GM21723 (cell line): ENCODE results near the gene AIG1.
"Not testable (repeated sequence)": the region's sequence is repeated elsewhere in the genome, so short reads cannot be mapped to it uniquely, and the experiment has no call there.

Experiments
- ATAC-seq: cut with Tn5 transposase; IDR thresholded peaks from one replicate; pipeline ENCODE4 v1.9.1; 2021; ENCODE audit warnings: mild to moderate bottlenecking, moderate library complexity; ENCODE audit not compliant: unreplicated experiment

The AIG1 gene

DNA sequence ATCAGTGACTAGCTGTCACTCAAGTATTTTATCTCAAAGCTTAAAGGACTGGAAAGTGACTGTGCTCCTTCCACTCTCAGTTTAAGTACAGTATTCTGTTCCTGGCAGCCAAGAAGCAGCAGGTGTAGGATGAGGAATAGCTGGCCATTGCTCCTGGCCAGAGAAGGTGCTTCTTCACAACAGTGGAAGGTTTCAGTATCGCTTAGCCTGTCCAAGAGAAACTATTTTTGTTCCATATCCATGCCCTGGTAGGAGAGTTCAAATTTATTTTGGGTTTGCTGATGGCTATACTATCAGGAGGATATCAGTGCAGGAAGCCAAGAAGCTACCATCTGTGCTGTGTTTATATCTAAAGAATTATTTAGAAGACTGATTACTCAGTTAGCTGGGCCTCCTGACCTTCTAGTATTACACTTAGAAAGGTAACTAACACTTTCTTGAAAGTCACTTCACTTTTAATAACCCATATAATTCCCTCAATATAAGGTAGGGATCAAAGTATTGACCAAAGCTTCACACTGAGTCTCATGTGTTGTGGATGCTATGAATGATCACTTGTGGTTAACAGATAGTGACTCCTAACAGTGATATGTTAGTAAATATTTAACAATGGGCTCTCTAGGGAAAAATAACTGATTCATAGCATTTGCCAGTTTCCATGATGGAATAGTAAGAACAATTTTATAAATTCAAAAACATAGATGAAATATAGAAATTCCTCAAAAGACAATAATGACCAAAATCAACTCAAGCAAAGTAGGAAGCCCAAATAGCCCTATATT lies 99.9 kb downstream of the AIG1 start:
- ATAC-seq: no peak

DNA sequence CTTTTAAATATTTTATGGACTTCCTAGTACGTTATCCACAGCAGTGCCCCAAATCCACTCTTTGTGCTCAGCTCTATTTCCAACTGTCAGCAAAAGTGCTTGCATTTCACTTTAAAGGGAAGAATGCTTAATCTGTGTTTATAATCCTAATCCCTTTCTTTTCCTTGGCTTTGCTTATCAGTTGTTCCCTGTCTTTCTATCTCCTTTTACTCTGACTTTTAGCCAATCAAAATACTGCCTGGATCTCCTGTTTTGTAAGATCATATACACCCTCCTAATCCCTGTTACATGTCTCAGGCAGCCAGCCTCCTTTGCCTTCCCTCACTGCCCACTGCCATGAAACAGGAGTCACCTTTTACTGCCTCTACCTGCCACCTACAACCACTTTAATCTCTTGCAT lies 102.9 kb downstream of the AIG1 start:
- ATAC-seq: no peak

DNA sequence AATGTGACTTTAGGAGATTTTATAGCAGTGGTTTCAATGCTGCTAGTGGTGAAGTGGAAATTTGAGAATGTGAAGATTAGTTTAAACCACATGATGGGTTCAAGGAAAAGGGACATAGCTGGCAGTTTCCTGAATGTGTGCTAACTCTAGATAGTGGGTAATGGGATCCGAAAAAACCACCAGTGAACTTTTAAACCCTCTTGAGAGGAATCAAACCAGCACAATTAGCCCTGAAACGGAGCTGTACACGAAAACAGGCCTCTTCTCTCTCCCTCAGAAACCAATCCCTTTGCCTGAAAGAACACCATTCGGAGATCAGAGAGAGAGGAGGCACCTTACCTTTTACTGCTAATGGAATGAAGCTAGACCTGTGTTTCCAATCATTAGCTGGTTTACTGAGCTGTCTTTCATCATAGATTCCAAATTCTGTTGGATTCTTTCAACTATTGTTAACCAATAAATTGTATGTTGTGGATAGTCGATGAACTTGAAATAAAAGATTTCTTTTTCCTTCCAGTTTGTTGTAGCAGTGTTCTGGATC lies 103.9 kb downstream of the AIG1 start:
- no peak for ATAC-seq

DNA sequence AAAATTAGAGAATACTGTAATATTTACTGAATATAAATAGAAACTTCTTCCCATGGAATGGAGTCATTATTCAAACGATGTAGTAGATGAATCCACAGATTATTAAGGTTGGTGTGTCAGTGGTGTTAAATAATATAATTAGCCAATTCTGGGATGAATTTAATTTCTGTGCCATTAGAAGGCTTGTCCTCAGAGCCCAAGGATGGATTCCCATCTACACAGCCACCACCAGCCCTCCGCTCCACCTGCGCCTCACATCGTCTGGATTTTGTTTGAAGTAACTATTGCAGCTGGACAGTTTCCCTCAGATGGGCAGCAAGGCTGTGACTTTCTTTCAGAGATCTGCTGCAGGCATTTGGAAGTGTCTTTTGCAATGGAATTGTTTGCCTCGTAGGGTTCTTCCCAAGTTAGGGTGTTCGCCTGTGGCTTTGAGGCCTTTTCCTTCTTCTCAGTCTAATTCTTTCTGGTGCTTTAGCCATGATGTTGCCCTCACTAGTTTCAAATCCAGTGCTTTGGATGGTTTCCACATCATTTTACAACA lies 104.7 kb downstream of the AIG1 start:
- no peak for ATAC-seq

DNA sequence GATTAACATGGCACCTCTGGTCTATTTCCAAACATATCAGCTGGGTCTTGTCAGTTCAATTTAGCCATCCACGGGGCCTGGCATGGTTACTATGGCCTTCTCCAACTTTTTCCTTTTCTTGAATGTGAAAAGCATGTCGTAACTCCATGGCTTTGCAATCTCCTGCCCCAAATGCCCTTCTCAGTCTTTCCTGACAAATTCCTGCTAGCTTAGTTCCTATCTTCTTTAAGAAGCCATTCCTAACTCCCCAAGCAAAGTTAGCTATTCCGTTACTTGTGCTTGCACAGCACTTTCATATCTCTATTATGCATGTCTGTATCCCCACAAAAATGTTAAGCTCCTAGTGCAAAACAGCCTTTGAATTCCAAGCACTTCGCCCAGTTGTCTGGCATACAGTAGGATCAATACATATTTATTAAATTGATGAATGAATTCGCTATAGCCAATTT lies 105.6 kb downstream of the AIG1 start:
- ATAC-seq: no peak

DNA sequence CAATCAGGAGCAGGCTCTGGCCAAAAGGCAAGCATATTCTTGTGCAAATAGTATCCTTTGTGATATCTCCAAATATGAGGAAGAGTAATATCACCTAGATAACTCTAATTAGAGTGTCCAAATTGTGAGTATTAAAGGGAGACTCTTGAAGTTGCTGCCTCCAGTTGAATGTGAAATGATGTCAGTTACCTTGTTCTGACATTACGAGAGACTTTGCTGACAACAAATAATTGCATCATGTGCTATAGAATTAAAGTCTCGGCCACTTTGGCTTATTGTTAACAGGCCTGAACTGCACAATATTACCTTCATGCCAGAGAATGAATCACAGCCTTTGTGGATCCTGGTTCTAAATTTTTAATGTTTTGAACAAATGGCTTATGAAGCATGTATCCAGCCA lies 106.5 kb downstream of the AIG1 start:
- no peak for ATAC-seq

DNA sequence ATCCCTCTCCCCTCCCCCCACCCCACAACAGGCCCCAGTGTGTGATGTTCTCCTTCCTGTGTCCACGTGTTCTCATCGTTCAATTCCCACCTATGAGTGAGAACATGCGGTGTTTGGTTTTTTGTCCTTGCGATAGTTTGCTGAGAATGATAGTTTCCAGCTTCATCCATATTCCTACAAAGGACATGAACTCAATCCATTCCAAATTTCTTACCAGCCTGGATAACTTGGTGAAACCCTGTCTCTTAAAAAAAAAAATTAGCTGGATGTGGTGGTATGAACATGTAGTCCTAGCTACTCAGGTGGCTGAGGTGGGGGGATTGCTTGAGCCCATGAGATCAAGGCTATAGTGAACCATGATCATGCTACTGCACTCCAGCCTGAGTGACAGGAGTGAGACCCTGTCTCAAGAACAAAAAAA lies 107.7 kb downstream of the AIG1 start:
- not testable (repeated sequence) for ATAC-seq

DNA sequence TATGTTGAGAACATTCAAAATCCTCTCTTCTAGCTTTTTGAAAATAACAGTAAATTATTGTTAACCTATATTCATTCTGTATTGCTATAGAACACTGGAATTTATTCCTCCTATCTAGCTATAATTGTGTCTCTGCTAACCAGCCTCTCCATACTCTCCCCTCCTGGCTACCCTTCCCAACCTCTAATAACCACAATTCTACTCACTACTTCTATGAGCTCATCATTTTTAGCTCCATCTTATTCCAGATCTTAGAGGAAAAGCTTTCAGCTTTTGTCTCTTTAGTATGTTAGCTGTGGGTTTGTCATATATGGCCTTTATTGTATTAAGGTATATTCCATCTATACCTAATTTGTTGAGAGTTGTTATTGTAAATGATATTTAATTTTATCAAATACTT lies 108.8 kb downstream of the AIG1 start:
- ATAC-seq: no peak

DNA sequence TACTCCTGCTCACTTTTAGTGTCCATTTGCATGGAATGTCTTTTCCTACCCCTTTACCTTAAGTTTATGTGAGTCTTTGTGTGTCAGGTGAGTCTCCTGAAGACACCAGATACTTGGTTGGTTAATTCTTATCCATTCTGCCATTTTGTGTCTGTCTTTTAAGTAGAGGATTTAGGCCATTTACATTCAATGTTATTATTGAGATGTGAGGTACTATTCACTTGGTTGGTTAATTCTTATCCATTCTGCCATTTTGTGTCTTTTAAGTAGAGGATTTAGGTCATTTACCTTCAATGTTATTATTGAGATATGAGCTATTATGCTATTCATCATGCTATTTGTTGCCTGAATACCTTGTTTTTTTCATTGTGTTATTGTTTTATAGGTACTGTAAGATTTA lies 113.8 kb downstream of the AIG1 start:
- no peak for ATAC-seq

DNA sequence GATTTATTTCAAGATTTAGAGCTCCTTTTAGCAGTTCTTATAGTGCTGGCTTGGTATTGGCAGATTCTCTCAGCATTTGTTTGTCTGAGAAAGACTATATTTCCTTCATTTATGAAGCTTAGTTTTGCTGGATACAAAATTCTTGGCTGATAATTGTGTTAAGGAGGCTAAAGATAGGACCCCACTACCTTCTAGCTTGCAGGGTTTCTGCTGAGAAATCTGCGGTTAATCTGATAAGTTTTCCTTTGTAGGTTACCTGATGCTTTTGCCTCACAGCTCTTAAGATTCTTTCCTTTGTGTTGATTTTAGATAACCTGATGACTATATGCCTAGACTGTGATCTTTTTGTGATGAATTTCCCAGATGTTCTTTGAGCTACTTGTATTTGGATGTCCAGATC lies 114.3 kb downstream of the AIG1 start:
- no peak for ATAC-seq

DNA sequence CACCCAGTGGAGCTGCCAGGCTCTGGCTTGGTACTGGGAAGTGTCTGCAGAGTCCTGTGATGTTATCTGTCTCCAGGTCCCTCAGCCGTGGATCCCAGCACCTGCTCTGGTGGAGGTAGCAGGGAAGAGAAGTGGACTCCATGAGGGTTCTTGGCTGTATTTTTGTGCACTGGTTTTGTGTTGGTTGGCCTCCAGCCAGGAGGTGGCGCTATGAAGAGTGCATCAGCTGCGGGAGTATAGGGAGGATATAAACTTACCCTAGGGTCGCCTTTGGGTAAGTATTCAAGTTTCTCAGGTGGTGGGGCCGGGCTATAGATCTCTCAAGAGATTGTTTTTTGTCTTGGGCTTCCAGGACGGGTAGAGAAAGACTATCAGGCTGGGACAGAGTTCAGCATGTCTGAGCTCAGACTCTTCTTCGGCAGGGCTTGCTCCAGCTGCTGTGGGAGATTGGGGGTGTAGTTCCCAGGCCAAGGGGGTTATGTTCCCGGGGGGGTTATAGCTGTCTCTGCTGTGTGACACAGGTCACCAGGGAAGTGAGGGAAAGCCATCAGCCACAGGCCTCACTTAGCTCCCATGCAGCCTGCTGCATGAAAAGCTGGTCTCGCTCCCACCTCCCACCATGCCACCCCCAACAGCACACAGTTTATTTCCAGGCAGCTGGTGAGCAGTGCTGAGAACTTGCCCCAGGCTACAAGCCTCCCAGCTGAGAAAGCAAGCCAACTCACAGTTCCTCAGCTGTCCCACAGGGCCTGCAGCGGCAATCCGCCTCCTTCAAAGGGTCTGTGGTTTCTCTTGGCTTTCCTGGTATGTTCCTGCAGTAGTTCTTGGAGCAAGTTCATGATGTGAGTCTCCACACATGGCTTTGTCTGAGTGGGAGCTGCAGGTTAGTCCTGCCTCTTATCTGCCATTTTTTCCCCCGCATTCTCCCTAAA lies 115.7 kb downstream of the AIG1 start:
- no peak for ATAC-seq

DNA sequence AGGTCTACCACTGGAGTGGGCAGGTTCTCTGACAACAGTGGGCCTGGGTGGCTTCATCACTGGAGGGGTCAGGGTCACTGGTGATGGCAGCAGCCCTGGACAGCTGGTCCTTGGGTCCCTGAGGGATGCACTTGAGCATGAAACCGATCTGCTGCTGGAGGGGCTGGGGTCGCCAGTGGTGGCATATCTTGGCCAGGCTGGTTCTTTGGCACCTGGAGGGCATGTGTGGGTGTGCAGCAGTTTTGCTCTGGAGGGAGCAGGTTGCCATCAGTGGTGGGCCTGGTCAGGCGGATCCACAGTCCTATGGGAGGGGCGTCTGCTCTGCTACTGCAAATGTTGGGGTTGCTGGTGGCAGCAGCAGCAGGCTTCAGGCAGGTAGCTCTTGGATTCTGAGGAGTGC lies 117.0 kb downstream of the AIG1 start:
- ATAC-seq: no peak

DNA sequence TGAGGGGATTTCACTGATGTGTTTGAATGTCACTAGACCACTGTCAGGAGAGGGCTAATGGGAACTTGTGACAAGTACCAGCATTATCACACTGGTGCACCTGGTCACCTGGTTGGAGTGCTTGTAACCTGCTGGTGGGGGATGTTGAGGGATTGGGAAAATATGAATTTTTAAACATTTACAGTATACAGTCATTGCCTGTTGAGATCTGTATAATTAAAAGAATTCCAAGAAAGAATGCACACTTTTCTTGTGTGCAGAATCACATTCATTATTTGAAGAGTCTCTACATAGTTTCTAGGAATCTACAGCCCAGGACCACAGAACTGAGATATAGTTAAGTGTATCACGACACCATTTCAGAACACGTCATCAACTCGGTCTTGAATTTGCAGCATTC lies 118.4 kb downstream of the AIG1 start:
- ATAC-seq: no peak

DNA sequence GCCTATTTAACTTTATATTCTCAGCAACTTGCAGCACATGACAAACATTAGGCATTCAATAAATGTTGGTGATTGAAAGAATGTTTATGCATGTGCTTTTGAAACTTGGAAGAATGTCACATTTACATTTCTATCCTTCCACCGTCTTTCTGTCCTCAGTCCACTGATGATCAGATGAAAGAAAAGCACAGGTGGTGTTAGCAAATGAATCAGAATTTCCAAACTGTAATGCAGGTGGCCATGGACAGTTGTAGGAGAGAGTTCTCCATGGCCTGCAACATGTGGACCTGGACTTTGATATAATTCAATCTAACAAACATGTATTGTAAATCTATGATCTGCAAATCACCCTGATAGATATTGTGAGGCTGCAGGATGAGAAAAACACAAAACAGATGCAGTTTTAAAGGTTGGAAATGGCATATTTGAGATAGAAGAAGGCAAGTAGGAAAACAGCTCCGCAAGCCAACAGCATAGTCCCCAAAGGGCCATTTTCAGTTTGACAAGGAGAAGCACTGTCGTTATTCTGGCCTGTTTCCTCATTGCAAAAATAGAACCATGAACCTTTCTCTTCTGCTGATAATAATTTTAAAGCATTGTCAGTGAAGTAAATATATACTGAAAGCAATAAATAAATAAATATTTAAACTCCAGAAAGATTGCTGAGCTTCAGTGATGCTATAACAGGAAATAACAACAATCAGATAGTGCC lies 119.4 kb downstream of the AIG1 start:
- ATAC-seq: no peak

DNA sequence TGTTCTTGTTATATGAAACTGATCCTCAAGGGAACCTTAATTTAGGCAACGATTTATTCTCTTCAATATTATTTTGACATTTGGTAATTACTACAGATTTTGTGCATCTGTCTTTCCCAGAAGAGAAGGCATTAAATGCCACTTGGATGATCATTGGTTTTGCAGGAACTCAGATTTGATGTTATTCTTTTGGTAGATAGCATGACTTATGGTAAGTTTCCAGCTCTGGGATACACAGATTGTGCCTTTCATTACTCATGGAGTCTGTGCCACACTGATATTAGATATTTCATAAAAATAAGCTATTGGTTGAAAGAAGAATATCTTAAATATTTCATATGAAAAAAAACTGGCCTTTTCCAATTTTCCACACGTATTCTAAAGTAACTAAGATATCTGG lies 120.1 kb downstream of the AIG1 start:
- no peak for ATAC-seq

DNA sequence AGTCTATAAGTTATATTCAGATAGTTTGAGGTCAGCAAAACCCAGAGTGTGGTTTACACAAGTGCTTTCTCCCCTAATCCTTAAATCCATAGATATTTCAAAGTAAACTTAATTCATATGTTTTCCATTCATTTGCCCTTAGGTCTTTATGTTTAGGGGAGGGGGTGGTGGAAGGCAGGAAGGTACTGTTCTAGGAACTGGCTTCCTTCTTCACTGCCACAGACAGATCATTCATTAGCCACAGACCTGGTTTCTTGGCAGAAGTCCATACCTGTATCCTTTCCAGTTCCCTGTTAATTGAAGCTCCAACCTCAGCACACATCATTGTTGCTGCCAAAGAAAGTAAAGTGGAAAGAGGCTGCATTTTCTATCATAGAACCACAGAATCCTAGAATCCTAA lies 123.0 kb downstream of the AIG1 start:
- ATAC-seq: no peak

DNA sequence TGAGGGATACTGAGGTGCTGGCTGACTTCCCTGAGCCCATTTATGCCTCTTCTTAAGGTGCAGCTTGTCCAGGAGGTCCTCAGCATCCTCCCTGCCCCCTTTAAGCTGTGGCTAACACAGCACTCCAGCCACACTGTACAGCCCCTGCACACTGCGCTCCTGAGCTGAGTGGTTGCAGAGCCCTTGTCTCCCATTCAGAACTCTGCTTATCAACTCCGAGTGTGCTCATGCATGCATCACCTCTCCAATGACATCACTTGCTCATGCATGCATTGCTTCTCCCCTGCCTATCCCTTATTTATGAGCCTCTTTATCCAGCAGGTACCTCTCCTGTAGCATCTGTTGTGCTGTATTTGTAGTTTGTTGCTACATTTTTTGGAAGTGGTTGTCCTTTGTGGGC lies 124.6 kb downstream of the AIG1 start:
- ATAC-seq: no peak

DNA sequence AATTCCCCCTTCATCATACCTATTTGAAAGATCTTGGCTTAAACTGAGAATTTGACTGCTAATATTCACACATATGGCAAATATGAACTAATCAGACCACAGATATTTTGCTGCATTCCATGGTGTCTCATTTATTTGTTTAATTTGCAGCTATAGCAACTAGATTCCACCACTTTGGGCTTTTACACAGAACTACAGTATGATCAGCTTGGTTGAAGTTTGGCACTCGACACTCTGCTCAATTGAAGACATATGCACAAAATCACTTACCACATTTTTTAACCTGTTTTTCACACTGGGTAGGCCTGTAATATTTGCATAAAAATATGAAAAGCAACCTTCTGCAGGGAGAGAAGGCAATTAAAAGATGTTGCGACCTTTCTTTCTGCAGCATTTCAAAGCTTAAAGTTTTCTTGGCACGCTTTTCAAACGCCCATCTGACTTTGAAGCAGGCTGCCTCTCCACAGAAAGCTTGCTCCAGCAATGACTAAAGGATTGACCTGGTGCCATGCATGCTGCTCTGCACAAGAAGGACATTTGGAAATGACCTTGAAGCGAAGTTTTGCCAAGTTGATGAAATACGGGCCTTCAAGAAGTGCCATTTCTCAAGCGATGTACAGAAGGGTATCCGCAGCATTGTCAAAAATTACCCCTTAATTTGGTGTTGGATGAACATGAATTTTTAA lies 126.7 kb downstream of the AIG1 start:
- ATAC-seq: no peak

DNA sequence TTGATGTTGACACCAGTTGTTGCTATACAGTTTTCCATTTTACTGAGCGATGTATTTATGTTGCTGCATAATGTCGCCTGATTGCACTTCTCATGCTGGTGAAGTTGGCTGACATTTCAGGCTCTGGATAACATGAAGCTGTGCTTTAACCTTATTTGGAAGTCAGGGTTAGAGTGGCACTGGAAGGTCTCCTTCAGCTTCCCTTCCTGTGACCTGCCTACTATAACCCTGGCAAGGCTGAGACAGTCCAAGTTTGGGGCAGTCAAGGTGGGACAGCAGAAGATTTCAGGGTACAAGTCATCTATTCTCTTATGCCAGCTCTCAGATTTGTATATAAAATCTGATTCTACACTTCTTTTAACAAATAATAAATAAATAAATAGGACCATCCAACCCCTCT lies 127.6 kb downstream of the AIG1 start:
- no peak for ATAC-seq

DNA sequence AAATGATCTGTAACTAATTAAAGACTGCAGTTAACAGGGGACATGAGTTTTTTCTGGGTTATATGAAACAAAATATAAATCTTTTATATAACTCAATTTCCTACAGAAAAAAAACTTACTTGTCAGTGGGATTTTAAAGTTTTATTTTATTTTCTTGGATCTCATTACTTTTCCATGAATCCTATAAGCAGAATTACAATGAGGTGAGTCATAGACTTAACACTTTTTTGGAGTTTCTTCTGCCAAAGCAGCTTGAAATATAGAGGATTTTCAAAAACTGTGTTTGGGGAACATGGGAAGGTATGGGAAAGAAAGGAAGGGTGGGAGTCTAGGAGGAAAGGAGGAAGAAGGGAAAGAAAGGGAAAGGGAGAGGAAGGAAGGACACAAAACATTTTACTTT lies 130.7 kb downstream of the AIG1 start:
- ATAC-seq: no peak
